ENCODE data around the gene NXF1.
A peak's percentile ranks its signal among the peaks of the same experiment; 100 is the strongest.
"Not testable (repeated sequence)": the region's sequence is repeated elsewhere in the genome, so short reads cannot be mapped to it uniquely, and the experiment has no call there.

NXF1 gene

DNA sequence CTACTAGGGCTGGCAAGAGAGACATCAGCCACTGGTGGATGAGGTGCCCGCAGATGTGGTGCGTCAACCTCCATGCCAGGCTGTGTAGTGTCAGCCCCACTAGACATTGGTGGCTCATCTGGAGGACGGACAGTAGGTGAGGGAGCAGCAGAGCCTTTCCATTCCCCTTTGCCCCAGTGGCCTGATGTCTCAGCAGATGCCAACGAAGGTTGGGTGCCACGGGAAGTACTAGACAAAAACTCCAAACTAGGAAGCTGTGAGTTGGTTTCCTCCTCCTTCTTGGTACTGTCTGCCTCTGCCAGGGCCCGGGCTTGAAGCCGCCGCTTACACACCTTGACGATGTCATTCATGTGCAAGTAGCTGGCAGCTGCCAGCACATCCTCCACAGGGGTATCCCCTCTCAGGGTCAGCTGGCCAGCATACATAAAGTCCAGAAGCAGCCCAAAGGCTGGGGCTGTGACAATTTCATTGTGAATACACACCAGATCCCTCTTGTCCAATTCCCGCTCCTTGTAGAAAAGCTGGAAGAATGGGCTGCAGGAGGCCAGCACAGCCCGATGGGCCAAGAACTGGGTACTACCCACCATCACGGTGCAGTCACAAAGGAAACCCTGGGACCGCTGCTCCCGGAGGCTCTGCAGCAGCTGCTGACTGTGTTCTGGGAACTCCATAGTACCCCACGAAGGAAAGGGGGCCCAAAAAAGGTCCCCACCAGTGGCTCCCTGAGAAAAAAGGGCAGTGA is 52.1 kb downstream of the NXF1 start:
- Histone ChIP-seq H3K4me1 (ENCODE audit: control insufficient read depth, insufficient read depth, low read length) (peaks cover 11% of the 10 kb centered on the region; the same call in 1 of the 2 replicates), H3K4me3 (ENCODE audit: low read depth, low read length) (peak overlapping the region; percentile 89), H3K27ac (ENCODE audit: low read depth, low read length) (peak overlapping the region; percentile 8; the same call in 1 of the 2 replicates), H3K27me3 (ENCODE audit: control insufficient read depth, insufficient read depth, low read length) (no peaks in the 10 kb centered on the region), H3K9me3 (ENCODE audit: control insufficient read depth, insufficient read depth, low read depth, low read length) (no peaks in the 10 kb centered on the region), H3K9ac (ENCODE audit: low read length) (no peak overlapping the region), H3K36me3 (ENCODE audit: control insufficient read depth, insufficient read depth, low read length) (peaks cover 28% of the 10 kb centered on the region)

DNA sequence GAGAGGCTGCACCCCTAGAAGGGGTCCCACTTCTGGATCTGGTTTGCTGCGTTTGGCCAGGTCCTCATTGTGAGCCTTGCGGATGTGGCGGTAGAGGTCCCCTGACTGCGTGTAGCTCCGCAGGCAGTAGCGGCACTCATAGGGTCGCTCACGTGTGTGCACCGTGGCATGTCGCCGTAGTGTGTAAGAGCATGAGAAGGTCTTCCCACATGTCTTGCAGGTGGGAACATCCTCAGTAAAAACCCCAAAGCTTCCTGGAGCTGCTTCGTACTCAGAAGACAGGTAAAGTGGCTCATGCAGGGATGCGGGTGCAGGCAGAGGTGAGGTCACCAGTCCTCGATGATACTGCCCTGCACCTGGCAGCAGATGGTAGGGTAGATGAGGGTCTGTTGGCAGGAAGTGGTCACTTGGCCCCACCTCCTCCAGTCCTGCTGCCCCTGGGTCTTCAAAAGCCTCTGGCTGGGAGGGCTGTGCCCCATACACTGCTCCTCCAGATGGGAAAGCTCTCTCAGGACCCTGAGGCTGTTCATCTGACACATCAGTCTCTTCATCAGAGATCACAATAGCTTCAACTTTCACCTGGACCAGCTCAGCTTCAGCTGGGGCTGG is 53.0 kb downstream of the NXF1 start:
- Histone ChIP-seq H3K9me3 (ENCODE audit: control insufficient read depth, insufficient read depth, low read depth, low read length) (no peaks in the 10 kb centered on the region), H3K27ac (ENCODE audit: low read depth, low read length) (no peak overlapping the region), H3K27me3 (ENCODE audit: control insufficient read depth, insufficient read depth, low read length) (no peaks in the 10 kb centered on the region), H3K36me3 (ENCODE audit: control insufficient read depth, insufficient read depth, low read length) (peaks cover 28% of the 10 kb centered on the region), H3K4me1 (ENCODE audit: control insufficient read depth, insufficient read depth, low read length) (peaks cover 9% of the 10 kb centered on the region; the same call in 1 of the 2 replicates), H3K4me3 (ENCODE audit: low read depth, low read length) (no peak overlapping the region), H3K9ac (ENCODE audit: low read length) (no peak overlapping the region)

GRCh38 chr11:62749931-62750330 is 55.3 kb downstream of the NXF1 start:
- not testable (repeated sequence) for H3K4me1 ChIP-seq (ENCODE audit: control insufficient read depth, insufficient read depth, low read length); H3K9me3 ChIP-seq (ENCODE audit: control insufficient read depth, insufficient read depth, low read depth, low read length); H3K9ac ChIP-seq (ENCODE audit: low read length); H3K27ac ChIP-seq (ENCODE audit: low read depth, low read length); H3K4me3 ChIP-seq (ENCODE audit: low read depth, low read length); H3K27me3 ChIP-seq (ENCODE audit: control insufficient read depth, insufficient read depth, low read length)
- H3K36me3 ChIP-seq (ENCODE audit: control insufficient read depth, insufficient read depth, low read length) = peaks cover 28% of the 10 kb centered on the region

GRCh38 chr11:62747475-62748160 is 57.6 kb downstream of the NXF1 start:
- Histone ChIP-seq H3K9me3 (ENCODE audit: control insufficient read depth, insufficient read depth, low read depth, low read length) (no peaks in the 10 kb centered on the region), H3K9ac (ENCODE audit: low read length) (no peak overlapping the region), H3K27ac (ENCODE audit: low read depth, low read length) (no peak overlapping the region), H3K36me3 (ENCODE audit: control insufficient read depth, insufficient read depth, low read length) (peaks cover 20% of the 10 kb centered on the region), H3K4me1 (ENCODE audit: control insufficient read depth, insufficient read depth, low read length) (no peaks in the 10 kb centered on the region), H3K27me3 (ENCODE audit: control insufficient read depth, insufficient read depth, low read length) (no peaks in the 10 kb centered on the region), H3K4me3 (ENCODE audit: low read depth, low read length) (no peak overlapping the region)
